ENCODE data around the gene SLC25A11. TPM values are rescaled to one million over a fixed set of nuclear protein-coding genes. Genes with fewer than 3 reads are reported as not detected.

Gene SLC25A11
- polyA plus RNA-seq, 1 of the 3 experiments (the other 2 are of a cell fraction): 82.8 TPM

- ChIA-PET POLR2A (interaction anchor here (0.9 to 2.0 kb wide), 4 partner anchors 15 to 30 kb away, joined by 3 to 35 read pairs (median 11); partner anchors contain the start of gene SPAG7), CTCF (interaction anchor here (0.9 to 3.9 kb wide), 7 partner anchors 21 to 123 kb away, joined by 3 to 29 read pairs (median 4); partner anchors contain the start of gene CHRNE)
- H3F3A ChIP-seq (replicated peaks; ENCODE audit: insufficient read depth): peaks cover 32% of the 10 kb centered on the region
- no peaks in the 10 kb centered on the region for H3K9me2 ChIP-seq
- peaks cover 52% of the 10 kb centered on the region for H3K79me2 ChIP-seq (ENCODE audit: insufficient read depth)
- H3K4me1 ChIP-seq (ENCODE audit: control insufficient read depth in 1 of 2, insufficient read depth in 2 of 2, low read depth in 1 of 2, low read length in 1 of 2): peaks cover 13 to 28% of the 10 kb centered on the region in 2 experiments; a peak in 2 of 4 replicates
- H3K27me3 ChIP-seq (ENCODE audit: insufficient read depth): no peaks in the 10 kb centered on the region
- H3K4me3 ChIP-seq (ENCODE audit: low read depth in 2 of 2, low read length in 1 of 2): peak overlapping the region; percentile 80 to 86
- no peaks in the 10 kb centered on the region for H3K9me3 ChIP-seq
- H3K9ac ChIP-seq: peak overlapping the region; percentile 83
- H3K36me3 ChIP-seq (replicated peaks in 1 of 2; ENCODE audit: control insufficient read depth in 1 of 2, insufficient read depth in 2 of 2, low read length in 1 of 2): peaks cover 22 to 25% of the 10 kb centered on the region in 2 experiments
- H3K27ac ChIP-seq (ENCODE audit: low read depth in 2 of 2, low read length in 1 of 2): peak overlapping the region; percentile 94 to 98
- H3K4me2 ChIP-seq: peak overlapping the region; percentile 98
- TF ChIP-seq IRF3 (IDR thresholded peaks at IDR 0.05; ENCODE audit: low read depth, low read length): no peak
- no peak for TF ChIP-seq MXI1 (IDR thresholded peaks at IDR 0.05; ENCODE audit: low read depth, low read length)
- peaks cover 9% of the 10 kb centered on the region for H4K20me1 ChIP-seq (ENCODE audit: insufficient read depth)
- WGBS (ENCODE audit: low lambda C conversion rate): 67% methylated on average over 16 of the region's 19 CpGs
- 0 out of 2 replicates have a peak overlapping the region, but pooled peaks have one; percentile 69 for H2AFZ ChIP-seq (ENCODE audit: low read depth)
- DNase-seq: no peak
Measured at GRCh38 chr17:4938688-4939545, 929 bp downstream of the SLC25A11 start.

- POLR2A ChIA-PET: no interaction called here
- Histone ChIP-seq H3K9me3 (no peaks in the 10 kb centered on the region), H3K79me2 (ENCODE audit: insufficient read depth) (peaks cover 44% of the 10 kb centered on the region), H3K27me3 (ENCODE audit: insufficient read depth) (no peaks in the 10 kb centered on the region), H3K4me2 (no peak overlapping the region; the same call in 1 of the 2 replicates), H3K4me1 (ENCODE audit: control insufficient read depth in 1 of 2, insufficient read depth in 2 of 2, low read depth in 1 of 2, low read length in 1 of 2) (peaks cover 13 to 29% of the 10 kb centered on the region in 2 experiments; a peak in 2 of 4 replicates), H3K9me2 (no peaks in the 10 kb centered on the region), H3K9ac (no peak overlapping the region), H4K20me1 (ENCODE audit: insufficient read depth) (peaks cover 3% of the 10 kb centered on the region; the same call in 1 of the 2 replicates), H3K4me3 (ENCODE audit: low read depth in 2 of 2, low read length in 1 of 2) (no peak overlapping the region; a peak in 1 of 4 replicates), H3F3A (replicated peaks; ENCODE audit: insufficient read depth) (peaks cover 26% of the 10 kb centered on the region), H3K27ac (ENCODE audit: low read depth in 2 of 2, low read length in 1 of 2) (no peak overlapping the region; a peak in 1 of 4 replicates), H3K36me3 (replicated peaks in 1 of 2; ENCODE audit: control insufficient read depth in 1 of 2, insufficient read depth in 2 of 2, low read length in 1 of 2) (peaks cover 19 to 22% of the 10 kb centered on the region in 2 experiments), H2AFZ (ENCODE audit: low read depth) (no peak overlapping the region)
- WGBS (ENCODE audit: low lambda C conversion rate): 94% methylated on average over 9 of the region's 11 CpGs
- CTCF ChIA-PET: interaction anchor here (1.2 kb wide), 1 partner anchor 20 kb away, joined by 3 read pairs; no protein-coding TSS in a partner anchor
- no peak for TF ChIP-seq RXRA (IDR thresholded peaks at IDR 0.05; ENCODE audit: borderline replicate concordance, low read depth)
- TF ChIP-seq MEF2A (IDR thresholded peaks at IDR 0.05; ENCODE audit: borderline replicate concordance, low read depth): no peak
- TF ChIP-seq RFX5 (IDR thresholded peaks at IDR 0.05; ENCODE audit: low read length): no peak
- no peak for TF ChIP-seq IRF3 (IDR thresholded peaks at IDR 0.05; ENCODE audit: low read depth, low read length)
- no peak for TF ChIP-seq CHD2 (IDR thresholded peaks at IDR 0.05; ENCODE audit: low read length, partially characterized antibody)
- TF ChIP-seq FOXJ3 (CRISPR knock-in tag; IDR thresholded peaks at IDR 0.05): no peak
- TF ChIP-seq FOXM1 (IDR thresholded peaks at IDR 0.05; ENCODE audit: low read depth): no peak
- DNase-seq: no peak
Measured at GRCh38 chr17:4938069-4938491, 1.8 kb downstream of the SLC25A11 start.
